Stimulated activated naive CD4-positive, alpha-beta T cell treated with Interleukin-2 at 50 U/mL for 16 hours (primary cell): ENCODE results near the gene SLC9A9.
A peak's percentile ranks its signal among the peaks of the same experiment; 100 is the strongest.
"Not testable (repeated sequence)": the region's sequence is repeated elsewhere in the genome, so short reads cannot be mapped to it uniquely, and the experiment has no call there.

Experiments
- DNase-seq: peaks from one replicate; lab custom pipeline; 2025; lab: John Stamatoyannopoulos, UW

Gene SLC9A9

DNA sequence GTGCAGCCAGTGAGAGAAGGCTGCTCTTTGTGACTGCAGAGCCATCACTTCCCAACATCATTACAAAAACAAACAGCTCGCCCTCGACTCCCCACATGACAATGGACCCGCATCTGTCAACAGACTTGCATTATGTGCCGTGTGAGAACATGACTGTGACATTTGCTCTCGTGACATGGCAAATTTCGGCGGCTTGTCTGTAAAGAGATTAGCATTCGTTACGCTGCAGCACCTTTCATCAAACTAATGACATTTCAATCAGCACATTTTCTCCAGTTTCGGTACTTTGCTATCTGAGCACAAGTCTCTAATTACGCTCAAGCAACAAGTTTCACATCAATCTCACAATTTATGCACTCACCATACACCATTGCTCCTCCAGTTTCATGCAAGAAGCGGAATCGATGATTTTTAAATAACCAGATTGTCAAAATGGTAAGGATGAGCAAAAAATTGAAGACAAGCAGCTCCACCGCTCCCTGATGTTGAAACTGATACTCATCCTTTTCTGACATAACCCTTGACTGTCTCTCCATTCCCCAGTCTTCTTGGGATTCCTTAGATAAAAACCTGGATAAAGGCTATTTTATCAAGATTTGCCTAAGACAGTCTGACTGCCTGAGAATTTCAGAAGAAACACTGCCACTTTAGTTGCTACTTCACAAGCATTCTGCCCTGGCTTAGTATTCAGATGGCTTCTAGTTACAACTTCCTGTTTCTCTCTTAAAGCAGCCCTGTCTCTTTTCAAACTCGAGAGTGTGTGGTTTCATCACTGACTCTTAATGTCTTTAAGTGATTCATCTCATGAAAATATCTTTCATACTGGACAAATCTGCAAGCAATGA lies at the start of gene SLC9A9:
TSS of gene SLC9A9 (minus strand) at position 682 of the 845 bp plus-strand sequence. CDS start at position 536, 146 bp downstream.
- DNase-seq, result peak; percentile 24

- DNase-seq, result no peak
Observed at GRCh38 chr3:143897576-143898295, 49.5 kb upstream of the SLC9A9 start.

DNA sequence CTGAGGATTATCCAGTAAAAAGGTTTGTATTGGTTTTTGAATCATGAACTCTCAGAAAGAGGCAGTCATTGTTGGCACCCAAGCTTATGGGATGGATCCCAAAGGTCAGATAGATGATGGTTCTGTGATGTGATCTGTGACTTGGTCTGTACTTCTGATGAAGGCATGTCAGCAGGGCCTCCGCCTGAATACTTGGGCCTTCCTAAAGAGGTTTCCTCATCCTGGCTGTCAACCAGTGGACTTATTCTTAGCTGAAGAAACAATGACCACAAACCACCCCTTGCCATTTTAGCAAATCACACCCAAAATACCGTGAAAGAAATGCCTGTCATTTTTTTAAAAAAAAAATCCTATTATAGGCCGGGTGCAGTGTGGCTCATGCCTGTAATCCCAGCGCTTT lies 48.2 kb upstream of the SLC9A9 start:
- no peak for DNase-seq

DNA sequence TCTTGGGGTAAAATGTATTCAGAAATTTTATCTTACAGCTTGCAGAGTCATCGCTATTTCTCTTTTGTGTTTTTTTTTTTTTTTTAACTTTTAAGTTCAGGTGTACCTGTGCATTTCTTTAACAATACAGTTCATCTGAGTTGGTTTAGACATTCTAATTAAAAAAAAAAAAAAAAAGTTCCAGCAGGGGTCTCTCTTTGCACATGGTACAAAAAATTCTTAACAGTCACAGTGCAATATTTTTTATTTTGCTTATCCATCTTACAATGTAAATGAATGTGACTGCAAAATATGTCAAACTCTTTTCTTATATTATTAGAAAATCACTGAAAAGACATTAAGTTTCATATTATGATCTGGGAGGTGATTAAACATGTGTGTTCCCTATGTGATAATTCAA lies 47.5 kb upstream of the SLC9A9 start:
- no peak for DNase-seq

GRCh38 chr3:143888846-143889245 lies 40.6 kb upstream of the SLC9A9 start:
- DNase-seq, result no peak

- no peak for DNase-seq
Observed at GRCh38 chr3:143888166-143888565, 39.9 kb upstream of the SLC9A9 start.

- DNase-seq, result no peak
Observed at GRCh38 chr3:143885780-143886427, 37.6 kb upstream of the SLC9A9 start.

DNA sequence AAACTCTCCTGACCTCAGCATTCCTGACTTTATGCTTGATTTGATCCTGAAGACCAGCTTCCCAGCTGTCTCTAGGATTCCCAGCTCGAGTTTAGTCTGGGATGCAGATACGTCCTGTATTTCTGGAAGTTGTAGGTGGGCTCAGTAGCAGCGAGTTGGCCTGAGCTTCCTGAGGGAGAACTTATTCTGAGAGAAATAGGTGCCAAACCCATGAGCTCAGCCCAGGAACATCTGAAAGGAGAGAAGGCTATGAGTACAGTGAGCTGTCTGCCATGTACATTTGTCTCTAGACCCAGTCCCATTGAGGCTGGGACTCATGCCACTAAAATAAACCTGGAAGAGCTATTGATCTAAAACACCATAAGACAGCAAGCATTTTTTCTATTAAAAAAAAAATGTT lies 36.6 kb upstream of the SLC9A9 start:
- DNase-seq, result no peak

- DNase-seq, result no peak
Observed at GRCh38 chr3:143883151-143883550, 34.9 kb upstream of the SLC9A9 start.

DNA sequence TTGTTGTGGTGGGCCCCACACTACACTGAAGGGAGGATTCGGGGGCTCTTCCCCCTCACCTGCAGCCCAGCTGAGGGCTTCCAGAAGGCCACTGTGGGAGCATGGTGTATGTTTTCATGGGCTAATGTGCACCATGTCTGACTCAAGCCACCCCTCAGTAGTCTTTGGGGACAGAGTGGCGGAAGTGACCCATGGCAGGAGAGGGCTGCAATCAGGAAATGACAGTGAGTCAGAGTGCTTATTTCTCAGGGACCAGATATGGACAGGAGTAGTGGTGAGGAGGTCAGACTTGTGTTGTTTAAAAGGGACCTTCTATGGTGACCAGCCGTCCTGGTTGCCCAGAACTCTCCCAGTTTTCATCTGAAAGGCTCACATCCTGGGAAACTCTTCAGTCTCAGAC lies 32.8 kb upstream of the SLC9A9 start:
- no peak for DNase-seq

- no peak for DNase-seq
Observed at GRCh38 chr3:143875546-143875945, 27.3 kb upstream of the SLC9A9 start.

- not testable (repeated sequence) for DNase-seq
Observed at GRCh38 chr3:143873553-143873952, 25.3 kb upstream of the SLC9A9 start.

DNA sequence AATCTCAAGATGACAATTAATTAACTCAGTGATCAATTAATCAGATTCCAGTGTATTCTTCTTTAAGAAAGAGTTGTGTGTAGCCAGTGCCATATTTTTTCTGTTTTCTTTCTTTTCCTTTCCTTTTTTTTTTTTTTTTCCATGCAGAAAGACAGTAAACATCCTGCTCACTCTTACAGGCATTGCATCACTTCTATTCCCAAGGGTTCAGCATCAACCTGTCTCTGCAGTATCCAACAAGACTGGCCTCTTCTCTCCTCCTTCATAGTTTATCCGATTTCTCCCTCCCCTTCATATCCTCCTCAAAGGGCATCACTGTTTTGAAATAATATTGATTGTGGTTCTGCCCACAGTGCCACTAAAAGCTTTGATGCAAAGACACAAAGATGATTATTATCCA lies 17.0 kb upstream of the SLC9A9 start:
- DNase-seq, result no peak

GRCh38 chr3:143859465-143860203 lies 11.4 kb upstream of the SLC9A9 start:
- DNase-seq, result no peak

GRCh38 chr3:143856252-143856970 lies 8.1 kb upstream of the SLC9A9 start:
- DNase-seq, result no peak

- DNase-seq, result no peak
Observed at GRCh38 chr3:143855183-143855582, 6.9 kb upstream of the SLC9A9 start.

DNA sequence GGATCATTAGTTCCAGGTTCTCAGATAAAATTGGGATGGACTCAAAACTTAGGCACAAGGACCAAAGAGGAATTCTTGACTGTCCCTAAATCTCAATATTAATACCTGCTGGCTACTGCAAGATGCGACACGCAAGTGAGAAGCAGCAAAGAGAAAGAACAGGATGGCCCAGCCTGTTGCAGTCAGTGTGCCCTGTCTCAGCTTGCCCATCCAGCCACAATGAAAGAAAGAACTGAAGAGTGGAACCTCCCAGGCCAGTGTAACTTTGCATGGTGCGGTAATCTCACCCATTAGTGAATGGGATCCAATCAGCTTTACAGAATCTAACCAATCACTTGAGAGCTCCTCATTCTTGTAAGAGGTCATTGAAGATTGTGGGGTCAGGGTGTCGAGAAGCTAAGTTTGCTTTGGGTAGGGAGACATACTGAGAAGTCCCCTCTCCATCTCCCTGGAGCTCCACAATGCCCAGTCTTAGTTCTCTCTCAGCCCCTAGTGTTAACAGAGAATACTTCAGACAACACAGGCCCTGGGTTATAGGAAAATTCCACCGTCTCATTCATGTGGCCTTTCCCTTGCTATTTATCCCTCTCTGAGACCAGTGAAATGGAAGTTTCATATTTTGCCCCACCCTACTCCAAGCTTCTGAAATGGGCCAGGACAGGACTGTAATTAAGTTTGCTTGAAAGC lies 3.2 kb upstream of the SLC9A9 start:
- no peak for DNase-seq

- DNase-seq, result no peak
Observed at GRCh38 chr3:143850877-143851276, 2.6 kb upstream of the SLC9A9 start.

DNA sequence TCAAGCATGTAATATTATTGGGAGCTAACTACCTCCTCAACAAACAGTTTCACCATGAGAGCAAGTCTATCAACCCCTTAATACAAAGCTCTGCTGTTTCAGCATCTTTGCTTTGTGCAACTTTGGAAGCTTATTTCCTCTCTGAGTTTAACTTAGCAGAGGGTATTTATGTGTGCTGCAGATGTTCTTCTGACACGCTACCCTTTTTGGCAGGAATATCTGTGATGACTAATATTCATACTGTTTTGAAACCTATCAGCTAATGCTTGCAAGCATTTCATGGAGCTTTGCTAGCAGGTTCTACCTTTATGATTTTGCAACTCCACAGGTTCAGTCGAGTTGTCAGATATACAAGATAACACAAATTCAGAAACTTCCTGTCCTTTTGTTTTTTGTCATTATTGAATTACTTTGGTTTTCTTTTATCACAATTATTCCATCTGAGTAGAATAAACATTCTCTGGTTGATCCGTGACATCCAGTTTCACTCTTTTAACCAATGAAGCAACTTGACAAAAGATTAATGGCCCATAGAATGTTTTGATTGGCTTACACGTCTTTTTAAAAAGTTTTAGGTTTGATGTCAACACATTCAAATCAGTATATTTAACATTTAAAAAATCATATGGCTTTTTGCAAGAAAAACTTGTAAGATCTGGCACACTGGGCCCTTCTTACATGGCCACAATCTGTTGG lies 1.7 kb upstream of the SLC9A9 start:
- DNase-seq, result no peak

DNA sequence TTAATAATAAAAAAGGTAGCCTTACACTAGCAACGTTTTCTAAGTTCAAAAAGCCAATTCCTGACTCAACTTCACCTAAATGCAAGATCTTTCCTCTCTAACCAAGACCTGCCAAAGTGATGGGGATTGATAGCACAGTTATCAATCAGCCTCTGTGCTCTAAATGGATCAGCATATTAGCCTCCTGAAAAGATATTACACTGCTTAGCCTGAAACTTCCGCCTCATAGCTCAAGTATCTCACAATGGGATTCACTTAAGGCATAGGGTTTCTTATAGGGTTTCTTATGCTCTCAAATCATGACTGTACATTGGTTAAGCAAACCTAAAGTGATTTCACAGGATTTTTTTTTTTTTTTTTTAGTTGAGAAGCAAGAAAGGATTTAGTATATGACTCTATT lies 436 bp upstream of the SLC9A9 start:
- DNase-seq, result no peak
